GM12892 (cell line): ENCODE results near the gene MET.

Source experiments
- POLR2A ChIP-seq: IDR thresholded peaks from 2 replicates; pipeline ENCODE4 v1.6.1; 2011; ENCODE audit warnings: low read depth, low read length, control low read depth
- POLR2AphosphoS5 ChIP-seq: IDR thresholded peaks from 2 replicates; pipeline ENCODE4 v1.6.1; 2011; ENCODE audit warnings: low read depth, low read length, control low read depth
- TAF1 ChIP-seq: IDR thresholded peaks from 2 replicates; pipeline ENCODE4 v1.6.1; 2011; ENCODE audit warnings: low read depth, mild to moderate bottlenecking, control low read depth, low read length, borderline replicate concordance

GRCh38 chr7:116669769-116670168 is 2.2 kb upstream of the MET start:
- TF ChIP-seq POLR2A (no peak), POLR2AphosphoS5 (no peak), TAF1 (no peak)
